ENCODE measurements around the gene WRNIP1. TPM values are rescaled to one million over a fixed set of nuclear protein-coding genes. Genes with fewer than 3 reads are reported as not detected.
A peak's percentile ranks its signal among the peaks of the same experiment; 100 is the strongest.
"Not testable (repeated sequence)": the region's sequence is repeated elsewhere in the genome, so short reads cannot be mapped to it uniquely, and the experiment has no call there.

The WRNIP1 gene
- total RNA-seq, 1 donor from 2014 or later, result 40.4 TPM

- Mint-ChIP-seq H3K36me3 (ENCODE audit: insufficient read depth) (peaks cover 3% of the 10 kb centered on the region), H3K9me3 (ENCODE audit: low read depth) (no peaks in the 10 kb centered on the region), H3K4me1 (ENCODE audit: low read depth) (peaks cover 13% of the 10 kb centered on the region), H3K4me3 (ENCODE audit: low read depth) (no peak overlapping the region), H3K27ac (peak overlapping the region; percentile 82), H3K27me3 (no peaks in the 10 kb centered on the region)
- TF ChIP-seq, protein P1, sequence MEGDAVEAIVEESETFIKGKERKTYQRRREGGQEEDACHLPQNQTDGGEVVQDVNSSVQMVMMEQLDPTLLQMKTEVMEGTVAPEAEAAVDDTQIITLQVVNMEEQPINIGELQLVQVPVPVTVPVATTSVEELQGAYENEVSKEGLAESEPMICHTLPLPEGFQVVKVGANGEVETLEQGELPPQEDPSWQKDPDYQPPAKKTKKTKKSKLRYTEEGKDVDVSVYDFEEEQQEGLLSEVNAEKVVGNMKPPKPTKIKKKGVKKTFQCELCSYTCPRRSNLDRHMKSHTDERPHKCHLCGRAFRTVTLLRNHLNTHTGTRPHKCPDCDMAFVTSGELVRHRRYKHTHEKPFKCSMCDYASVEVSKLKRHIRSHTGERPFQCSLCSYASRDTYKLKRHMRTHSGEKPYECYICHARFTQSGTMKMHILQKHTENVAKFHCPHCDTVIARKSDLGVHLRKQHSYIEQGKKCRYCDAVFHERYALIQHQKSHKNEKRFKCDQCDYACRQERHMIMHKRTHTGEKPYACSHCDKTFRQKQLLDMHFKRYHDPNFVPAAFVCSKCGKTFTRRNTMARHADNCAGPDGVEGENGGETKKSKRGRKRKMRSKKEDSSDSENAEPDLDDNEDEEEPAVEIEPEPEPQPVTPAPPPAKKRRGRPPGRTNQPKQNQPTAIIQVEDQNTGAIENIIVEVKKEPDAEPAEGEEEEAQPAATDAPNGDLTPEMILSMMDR (IDR thresholded peaks at IDR 0.05; ENCODE audit: unreplicated experiment), result no peak
- no peak for DNase-seq (ENCODE audit: low spot score, unreplicated experiment)
Observed at GRCh38 chr6:2797564-2798031, 32.4 kb downstream of the WRNIP1 start.

DNA sequence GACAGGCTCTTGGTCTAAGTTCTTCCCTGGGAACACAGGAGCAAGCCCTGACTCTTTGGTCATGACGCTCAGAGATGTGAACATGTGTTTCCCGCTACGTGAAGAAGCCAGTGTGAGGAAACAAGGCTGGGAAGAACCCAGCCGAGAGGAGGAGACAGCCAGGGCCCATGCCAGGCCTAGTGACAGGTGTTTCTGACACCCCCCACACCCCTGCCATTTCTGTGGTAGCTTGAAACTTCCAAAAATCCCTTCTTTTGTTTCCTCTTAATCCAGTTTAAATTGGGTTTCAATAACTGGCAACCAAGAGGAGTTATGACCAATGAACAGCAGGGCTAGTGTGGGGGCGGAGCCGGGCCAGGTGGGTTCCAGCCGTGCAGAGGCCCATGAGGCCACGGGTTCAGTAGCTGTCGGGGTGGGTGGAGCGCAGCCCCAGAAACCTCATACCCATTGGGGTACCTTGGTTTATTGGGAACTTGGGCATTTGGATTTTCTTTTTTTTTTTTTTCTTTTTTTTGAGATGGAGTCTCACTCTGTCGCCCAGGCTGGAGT is 33.5 kb downstream of the WRNIP1 start:
- H3K4me3 Mint-ChIP-seq (ENCODE audit: low read depth), result no peak overlapping the region
- no peaks in the 10 kb centered on the region for H3K9me3 Mint-ChIP-seq (ENCODE audit: low read depth)
- H3K36me3 Mint-ChIP-seq (ENCODE audit: insufficient read depth), result peaks cover 3% of the 10 kb centered on the region
- H3K4me1 Mint-ChIP-seq (ENCODE audit: low read depth), result peaks cover 13% of the 10 kb centered on the region
- H3K27ac Mint-ChIP-seq, result peak overlapping the region; percentile 39
- DNase-seq (ENCODE audit: low spot score, unreplicated experiment), result no peak
- H3K27me3 Mint-ChIP-seq, result no peaks in the 10 kb centered on the region
- TF ChIP-seq, protein P1 (IDR thresholded peaks at IDR 0.05; ENCODE audit: unreplicated experiment), result no peak

DNA sequence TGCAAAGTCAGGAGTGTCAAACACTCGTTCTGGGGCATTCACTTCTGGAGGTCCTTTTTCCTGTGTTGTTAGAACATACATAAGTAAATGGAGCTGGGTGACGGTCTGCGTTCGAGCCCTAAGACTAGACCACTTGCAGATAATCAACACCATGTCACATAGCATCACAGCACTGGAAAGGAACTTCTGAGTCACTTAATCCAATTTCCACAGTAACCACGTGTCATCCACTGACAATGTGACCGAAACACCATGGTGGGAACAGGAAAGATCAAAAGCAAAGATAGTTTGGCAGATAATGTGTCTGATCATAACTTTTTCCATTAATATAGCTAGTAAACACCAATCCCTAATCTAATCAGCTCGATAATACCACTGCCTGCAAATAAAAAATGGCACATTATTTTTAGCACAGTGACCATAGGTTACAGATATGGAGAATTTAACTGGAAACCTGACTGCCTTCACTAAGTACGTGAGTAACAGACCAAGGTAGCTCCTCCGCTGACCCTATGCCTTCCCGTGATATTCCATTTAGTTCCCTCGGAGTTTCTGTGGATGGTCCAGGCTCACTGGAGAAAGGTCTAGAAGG is 34.8 kb downstream of the WRNIP1 start:
- H3K4me3 Mint-ChIP-seq (ENCODE audit: low read depth), result no peak overlapping the region
- DNase-seq (ENCODE audit: low spot score, unreplicated experiment), result no peak

GRCh38 chr6:2800552-2801316 is 35.5 kb downstream of the WRNIP1 start:
- TF ChIP-seq, protein P1 (IDR thresholded peaks at IDR 0.05; ENCODE audit: unreplicated experiment), result no peak
- H3K36me3 Mint-ChIP-seq (ENCODE audit: insufficient read depth), result peaks cover 3% of the 10 kb centered on the region
- no peak overlapping the region for H3K4me3 Mint-ChIP-seq (ENCODE audit: low read depth)
- no peaks in the 10 kb centered on the region for H3K27me3 Mint-ChIP-seq
- no peak for DNase-seq (ENCODE audit: low spot score, unreplicated experiment)
- no peaks in the 10 kb centered on the region for H3K9me3 Mint-ChIP-seq (ENCODE audit: low read depth)
- peaks cover 13% of the 10 kb centered on the region for H3K4me1 Mint-ChIP-seq (ENCODE audit: low read depth)
- H3K27ac Mint-ChIP-seq, result peak overlapping the region; percentile 73

More for the DNA sequence above, 34.8 kb downstream of the WRNIP1 start:
- TF ChIP-seq, protein P1 (IDR thresholded peaks at IDR 0.05; ENCODE audit: unreplicated experiment), result no peak
- H3K9me3 Mint-ChIP-seq (ENCODE audit: low read depth), result no peaks in the 10 kb centered on the region
- peaks cover 3% of the 10 kb centered on the region for H3K36me3 Mint-ChIP-seq (ENCODE audit: insufficient read depth)
- no peaks in the 10 kb centered on the region for H3K27me3 Mint-ChIP-seq
- peaks cover 13% of the 10 kb centered on the region for H3K4me1 Mint-ChIP-seq (ENCODE audit: low read depth)
- H3K27ac Mint-ChIP-seq, result peak overlapping the region; percentile 73

- peaks cover 13% of the 10 kb centered on the region for H3K4me1 Mint-ChIP-seq (ENCODE audit: low read depth)
- not testable (repeated sequence) for DNase-seq (ENCODE audit: low spot score, unreplicated experiment); H3K4me3 Mint-ChIP-seq (ENCODE audit: low read depth); H3K27ac Mint-ChIP-seq; H3K27me3 Mint-ChIP-seq; H3K36me3 Mint-ChIP-seq (ENCODE audit: insufficient read depth); H3K9me3 Mint-ChIP-seq (ENCODE audit: low read depth)
Observed at GRCh38 chr6:2801687-2802086, 36.5 kb downstream of the WRNIP1 start.
